ENCODE results near the gene TOMM40L.
"Not testable (repeated sequence)": the region's sequence is repeated elsewhere in the genome, so short reads cannot be mapped to it uniquely, and the experiment has no call there.

TOMM40L gene

DNA sequence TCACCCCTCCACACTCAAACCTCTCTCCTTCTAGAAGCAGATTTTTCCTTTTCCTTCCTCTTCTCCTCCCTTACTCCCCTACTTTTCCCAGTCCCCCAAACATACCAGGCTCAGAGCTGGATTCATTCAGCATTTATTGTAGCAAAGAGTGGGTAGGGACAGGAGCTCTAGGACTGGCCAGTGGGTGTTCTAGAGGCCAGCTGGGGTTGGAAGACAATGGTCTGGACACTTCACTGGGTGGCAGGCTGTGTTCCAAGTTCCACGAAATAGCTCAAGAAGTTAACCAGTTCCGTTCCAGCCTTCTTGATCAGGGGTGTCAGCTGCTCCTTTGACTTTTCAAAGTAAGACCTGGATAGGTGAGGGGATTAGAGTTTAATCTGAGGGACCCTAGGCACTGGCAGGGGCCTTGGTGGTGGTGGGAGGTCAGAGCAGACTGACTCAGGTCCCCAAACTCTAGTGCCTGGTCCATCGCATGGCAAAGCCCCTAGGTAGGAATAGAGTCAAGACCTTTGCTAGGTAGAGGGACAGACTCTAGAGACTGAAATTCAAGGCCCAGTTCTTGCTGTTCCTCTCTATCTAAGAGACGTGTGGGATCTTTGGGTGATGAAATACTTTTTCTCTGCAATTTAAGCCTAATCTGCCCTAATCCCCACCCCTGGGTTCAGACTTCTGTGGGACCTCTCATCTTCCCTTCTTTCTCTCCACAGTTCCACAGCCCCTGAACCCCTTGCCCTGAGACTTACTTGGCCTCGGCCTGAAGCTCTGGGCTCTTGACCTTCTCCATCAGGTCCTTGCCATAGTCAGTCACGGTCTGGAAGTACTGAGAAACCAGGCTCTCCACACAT lies 3.5 kb upstream of the TOMM40L start:
- DNase-seq: no peak

- DNase-seq: no peak
These were observed 1.8 kb upstream of the TOMM40L start for GRCh38 chr1:161223805-161224694.

DNA sequence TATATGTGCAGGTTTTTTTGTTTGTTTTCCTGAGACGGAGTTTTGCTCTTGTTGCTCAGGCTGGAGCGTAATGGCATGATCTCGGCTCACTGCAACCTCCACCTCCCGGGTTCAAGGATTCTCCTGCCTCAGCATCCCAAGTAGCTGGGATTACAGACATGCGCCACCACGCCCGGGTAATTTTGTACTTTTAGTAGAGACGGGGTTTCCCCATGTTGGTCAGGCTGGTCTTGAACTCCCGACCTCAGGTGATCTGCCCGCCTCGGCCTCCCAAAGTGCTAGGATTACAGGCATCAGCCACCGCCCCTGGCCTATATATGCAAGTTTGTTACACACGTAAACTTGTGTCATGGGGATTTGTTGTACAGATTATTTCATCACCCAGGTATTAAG lies 1.2 kb upstream of the TOMM40L start:
- not testable (repeated sequence) for DNase-seq

DNA sequence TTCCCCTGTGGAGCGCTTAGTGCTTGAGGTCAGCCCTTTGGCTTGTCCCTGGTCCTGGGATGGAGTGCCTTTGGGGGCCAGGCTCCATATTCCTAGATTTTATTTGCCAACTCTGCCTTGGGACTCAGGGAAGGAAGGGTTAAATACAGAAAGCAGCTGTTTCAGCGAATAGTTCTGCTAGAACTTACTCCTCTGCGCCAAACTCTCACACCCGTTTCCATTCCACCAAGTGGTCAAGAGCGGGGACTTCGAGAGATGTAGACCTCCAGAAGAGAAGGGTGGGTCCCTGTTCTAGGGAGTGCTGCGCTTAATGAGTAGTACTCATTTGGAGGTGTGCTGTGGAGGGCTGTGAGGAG lies 704 bp upstream of the TOMM40L start:
- no peak for DNase-seq

GRCh38 chr1:161226320-161226711 lies 456 bp downstream of the TOMM40L start:
- peak; percentile 22 for DNase-seq

- no peak for DNase-seq
These were observed 899 bp downstream of the TOMM40L start for GRCh38 chr1:161226759-161227158.

DNA sequence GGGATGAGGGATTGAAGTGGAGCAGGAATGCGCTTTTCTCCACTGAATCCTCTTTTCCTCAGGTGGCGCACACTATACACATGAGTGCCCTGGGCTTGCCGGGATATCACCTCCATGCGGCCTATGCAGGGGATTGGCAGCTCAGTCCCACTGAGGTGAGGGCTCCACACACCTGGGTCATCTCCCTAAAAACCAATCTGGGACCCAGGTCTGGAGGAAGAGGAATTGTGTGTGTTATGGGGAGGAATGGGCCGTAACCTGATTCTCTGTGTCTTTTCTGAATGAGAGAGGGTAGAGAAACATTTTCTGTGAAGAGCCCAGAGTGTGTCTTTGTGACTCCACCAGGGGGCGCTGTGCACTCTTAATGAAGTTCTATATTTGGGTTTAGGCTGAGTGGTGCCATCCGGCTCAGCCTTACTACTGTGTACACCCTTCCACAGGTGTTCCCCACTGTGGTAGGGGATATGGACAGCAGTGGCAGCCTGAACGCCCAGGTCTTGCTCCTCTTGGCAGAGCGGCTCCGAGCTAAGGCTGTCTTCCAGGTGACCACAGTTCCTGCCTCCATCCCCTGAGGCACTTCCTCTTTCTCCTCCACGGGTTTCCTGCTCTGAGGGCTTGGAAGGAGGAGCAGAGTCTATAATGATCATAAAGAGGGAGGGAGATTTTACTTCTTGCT lies 1.5 kb downstream of the TOMM40L start:
- DNase-seq: peak; percentile 95

- DNase-seq: no peak
These were observed 2.2 kb downstream of the TOMM40L start for GRCh38 chr1:161228032-161228431.

DNA sequence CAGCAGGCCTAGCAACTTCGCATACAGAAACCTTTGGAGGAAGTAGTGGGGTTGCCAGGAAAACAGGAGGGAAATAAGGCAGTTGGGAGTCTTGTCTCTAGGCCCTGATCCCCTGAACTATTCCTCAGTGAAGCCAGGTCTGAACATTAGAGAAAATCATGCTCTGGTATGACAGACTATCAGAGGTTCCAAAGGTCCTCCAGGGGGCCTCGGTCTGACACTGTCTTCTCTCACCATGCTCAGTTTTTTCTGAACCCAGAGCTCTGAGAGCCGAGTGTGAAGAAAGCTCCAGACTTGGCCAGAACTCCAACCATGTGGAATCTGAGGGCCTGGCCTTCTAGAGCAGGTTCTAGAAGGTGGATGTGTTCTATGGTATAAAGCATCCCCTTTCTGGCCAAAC lies 4.0 kb downstream of the TOMM40L start:
- no peak for DNase-seq

- DNase-seq: no peak
These were observed 4.9 kb downstream of the TOMM40L start for GRCh38 chr1:161230762-161231161.

- no peak for DNase-seq
These were observed 7.2 kb downstream of the TOMM40L start for GRCh38 chr1:161233102-161233501.

- no peak for DNase-seq
These were observed 10.3 kb downstream of the TOMM40L start for GRCh38 chr1:161235957-161236775.

DNA sequence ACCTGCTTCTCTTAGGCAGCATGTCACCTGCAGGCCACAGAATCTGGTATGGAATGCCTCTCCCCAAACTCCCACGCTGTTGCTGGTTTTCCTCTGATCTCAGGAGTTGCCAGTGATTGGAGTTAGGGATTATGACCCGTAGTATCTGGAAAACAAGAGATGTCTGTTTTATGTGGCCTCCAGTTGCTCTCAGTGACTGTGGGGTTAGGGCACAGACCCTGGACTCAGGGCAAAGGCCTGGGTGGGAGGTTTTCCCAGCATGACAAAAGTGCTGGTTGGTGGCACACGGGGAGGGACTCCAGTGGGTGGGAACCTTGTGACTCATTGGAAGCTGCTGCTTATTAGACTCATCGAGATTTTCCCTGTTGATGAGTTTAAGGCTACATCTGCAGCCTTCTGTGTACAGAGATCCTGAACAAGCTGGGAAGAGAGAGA lies 12.2 kb downstream of the TOMM40L start, which contains the start of gene NR1I3:
Gene NR1I3, minus strand, starts transcription at position 165 of the 435 bp plus-strand sequence. CDS start 1,638 bp downstream, outside the sequence.
- DNase-seq: no peak

- DNase-seq: no peak
These were observed 15.8 kb downstream of the TOMM40L start for GRCh38 chr1:161241682-161242081.

DNA sequence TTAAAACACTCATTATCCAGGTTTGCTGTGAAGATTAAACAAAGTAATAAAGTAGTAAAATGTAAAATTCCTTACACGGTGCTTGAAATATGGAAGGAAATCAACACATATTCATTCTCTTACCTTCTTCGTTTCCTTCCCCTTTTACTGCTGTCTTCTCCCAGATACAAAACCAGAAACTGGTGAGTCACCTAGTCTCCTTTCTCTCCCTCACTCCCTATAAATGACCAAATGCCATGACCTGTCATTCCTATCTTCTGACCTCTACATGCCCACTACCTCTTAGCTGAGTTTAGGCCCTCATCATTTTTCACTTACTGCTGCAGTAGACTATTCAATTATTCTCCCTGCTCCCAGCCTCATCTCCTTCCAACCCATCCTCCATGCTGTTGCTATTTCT lies 16.5 kb downstream of the TOMM40L start:
- DNase-seq: no peak

DNA sequence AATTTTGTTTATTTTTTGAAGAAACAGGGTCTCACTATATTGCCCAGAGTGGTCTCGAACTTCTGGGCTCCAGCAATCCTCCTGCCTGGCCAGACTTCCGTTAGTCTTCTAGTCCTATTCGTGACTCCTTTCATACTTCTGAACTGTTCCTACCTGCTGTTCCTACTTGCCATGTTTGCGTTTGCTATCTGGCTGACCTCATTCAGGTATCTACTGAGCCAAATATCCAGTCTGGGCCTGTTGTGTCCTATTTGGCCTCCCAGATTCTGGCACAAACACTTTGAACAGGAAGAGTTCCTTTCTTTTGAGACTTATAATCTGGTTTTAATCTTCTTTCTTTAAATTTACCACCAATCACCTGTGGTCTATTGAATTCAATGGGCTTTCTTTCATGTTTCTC lies 19.0 kb downstream of the TOMM40L start:
- DNase-seq: no peak

DNA sequence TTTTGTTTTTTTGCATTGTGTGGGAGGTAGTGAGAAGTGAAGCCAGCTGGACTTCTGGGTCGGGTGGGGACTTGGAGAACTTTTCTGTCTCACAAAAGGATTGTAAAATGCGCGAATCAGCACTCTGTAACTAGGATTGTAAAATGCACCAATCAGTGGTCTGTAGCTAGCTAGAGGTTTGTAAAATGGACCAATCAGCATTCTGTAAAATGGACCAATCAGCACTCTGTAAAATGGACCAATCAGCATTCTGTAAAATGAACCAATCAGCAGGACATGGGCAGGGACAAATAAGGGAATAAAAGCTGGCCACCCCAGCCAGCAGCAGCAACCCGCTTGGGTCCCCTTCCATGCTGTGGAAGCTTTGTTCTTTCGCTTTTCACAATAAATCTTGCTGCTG lies 24.2 kb downstream of the TOMM40L start:
- not testable (repeated sequence) for DNase-seq

- no peak for DNase-seq
These were observed 25.0 kb downstream of the TOMM40L start for GRCh38 chr1:161250829-161251228.

- DNase-seq: no peak
These were observed 25.7 kb downstream of the TOMM40L start for GRCh38 chr1:161251579-161251978.

DNA sequence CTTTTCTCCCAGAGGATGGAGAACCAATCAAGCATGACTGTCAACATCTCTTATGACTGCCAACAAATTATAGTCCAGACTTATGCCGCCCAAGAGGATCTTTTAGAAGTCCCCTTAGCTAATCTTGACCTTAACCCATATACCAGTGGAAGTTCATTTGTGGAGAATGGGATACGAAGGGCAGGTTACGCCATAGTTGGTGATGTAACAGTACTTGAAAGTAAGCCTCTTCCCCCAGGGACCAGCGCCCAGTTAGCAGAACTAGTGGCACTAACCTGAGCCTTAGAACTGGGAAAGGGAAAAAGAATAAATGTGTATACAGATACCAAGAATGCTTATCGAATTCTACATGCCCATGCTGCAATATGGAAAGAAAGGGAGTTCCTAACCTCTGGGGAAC lies 29.4 kb downstream of the TOMM40L start:
- not testable (repeated sequence) for DNase-seq

GRCh38 chr1:161255955-161256520 lies 30.2 kb downstream of the TOMM40L start:
- not testable (repeated sequence) for DNase-seq

- DNase-seq: not testable (repeated sequence)
These were observed 31.2 kb downstream of the TOMM40L start for GRCh38 chr1:161257109-161257508.
